Measurements from ENCODE around the gene ATP6V1G1. TPM values are rescaled to one million over a fixed set of nuclear protein-coding genes. Genes with fewer than 3 reads are reported as not detected.

ATP6V1G1 gene
- total RNA-seq, 1 experiment from 2014 or later: 119 TPM

DNA sequence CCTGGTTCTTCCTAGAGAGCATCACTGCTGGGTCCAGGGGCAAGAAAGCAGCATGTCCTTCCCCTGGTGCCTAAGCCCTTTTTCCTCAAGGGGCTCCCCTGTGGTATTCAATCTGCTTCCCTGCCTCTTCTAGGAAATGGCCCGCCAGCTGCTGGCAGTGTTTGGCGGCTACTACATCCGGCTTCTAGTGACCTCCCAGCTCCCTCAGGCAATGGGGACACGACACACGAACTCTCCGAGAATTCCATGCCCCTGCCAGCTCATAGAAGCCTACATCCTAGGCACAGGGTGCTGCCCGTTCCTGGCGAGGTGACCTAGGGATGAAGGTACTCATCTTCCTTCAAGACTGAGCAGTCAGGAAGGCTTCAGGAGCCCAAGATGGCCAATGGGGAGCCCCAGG, 55.4 kb downstream of the ATP6V1G1 start:
- no peak overlapping the region for H2BK12ac ChIP-seq (ENCODE audit: insufficient read length, low read depth, low read length)
- H2BK120ac ChIP-seq (ENCODE audit: low read depth, low read length, poor library complexity, severe bottlenecking): no peak overlapping the region
- H3K27ac Mint-ChIP-seq: no peak overlapping the region
- TF ChIP-seq, protein P1, sequence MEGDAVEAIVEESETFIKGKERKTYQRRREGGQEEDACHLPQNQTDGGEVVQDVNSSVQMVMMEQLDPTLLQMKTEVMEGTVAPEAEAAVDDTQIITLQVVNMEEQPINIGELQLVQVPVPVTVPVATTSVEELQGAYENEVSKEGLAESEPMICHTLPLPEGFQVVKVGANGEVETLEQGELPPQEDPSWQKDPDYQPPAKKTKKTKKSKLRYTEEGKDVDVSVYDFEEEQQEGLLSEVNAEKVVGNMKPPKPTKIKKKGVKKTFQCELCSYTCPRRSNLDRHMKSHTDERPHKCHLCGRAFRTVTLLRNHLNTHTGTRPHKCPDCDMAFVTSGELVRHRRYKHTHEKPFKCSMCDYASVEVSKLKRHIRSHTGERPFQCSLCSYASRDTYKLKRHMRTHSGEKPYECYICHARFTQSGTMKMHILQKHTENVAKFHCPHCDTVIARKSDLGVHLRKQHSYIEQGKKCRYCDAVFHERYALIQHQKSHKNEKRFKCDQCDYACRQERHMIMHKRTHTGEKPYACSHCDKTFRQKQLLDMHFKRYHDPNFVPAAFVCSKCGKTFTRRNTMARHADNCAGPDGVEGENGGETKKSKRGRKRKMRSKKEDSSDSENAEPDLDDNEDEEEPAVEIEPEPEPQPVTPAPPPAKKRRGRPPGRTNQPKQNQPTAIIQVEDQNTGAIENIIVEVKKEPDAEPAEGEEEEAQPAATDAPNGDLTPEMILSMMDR (conservative IDR thresholded peaks at IDR 0.05): no peak
- WGBS (ENCODE audit: extremely low coverage, insufficient read length, low lambda C conversion rate): no CpG with 5 or more reads among the region's 8 CpGs
- no peak overlapping the region for H2BK5ac ChIP-seq (ENCODE audit: insufficient read length, low read length)
- no peaks in the 10 kb centered on the region for H3K4me1 ChIP-seq (ENCODE audit: insufficient read depth, low read length)
- H3T11ph ChIP-seq (ENCODE audit: low read length): no peak overlapping the region
- no peak for DNase-seq
- no peak overlapping the region for H3K18ac ChIP-seq (ENCODE audit: insufficient read length, low read depth, low read length)
- no peak overlapping the region for H3K23ac ChIP-seq (ENCODE audit: insufficient read length, low read depth, low read length)
- no peaks in the 10 kb centered on the region for H4K20me1 ChIP-seq (ENCODE audit: control insufficient read depth, insufficient read depth, insufficient read length)
- H3K9ac ChIP-seq (ENCODE audit: extremely low read depth, insufficient read length, low read length): no peak overlapping the region
- no peaks in the 10 kb centered on the region for H3K4me1 Mint-ChIP-seq
- H2AFZ ChIP-seq (ENCODE audit: low read length): no peak overlapping the region
- no peak overlapping the region for H3K4me3 Mint-ChIP-seq
- peaks cover 2 to 4% of the 10 kb centered on the region in 2 experiments; a peak in 2 of 5 replicates for H3K9me3 Mint-ChIP-seq
- H4K5ac ChIP-seq (ENCODE audit: insufficient read length, low read depth, low read length): no peak overlapping the region
- H3K14ac ChIP-seq (ENCODE audit: insufficient read depth, low read length): no peak overlapping the region
- H4K91ac ChIP-seq (ENCODE audit: insufficient read length, low read depth, low read length): no peak overlapping the region
- H3K79me2 ChIP-seq (ENCODE audit: insufficient read depth, low read length): no peaks in the 10 kb centered on the region
- H3K27me3 ChIP-seq (ENCODE audit: insufficient read depth, low read length): no peaks in the 10 kb centered on the region
- H3K27ac ChIP-seq (ENCODE audit: insufficient read length, low read depth, low read length): no peak overlapping the region
- H3K79me1 ChIP-seq (ENCODE audit: insufficient read depth, low read depth, low read length, poor library complexity, severe bottlenecking): no peaks in the 10 kb centered on the region
- no peaks in the 10 kb centered on the region for H3K23me2 ChIP-seq (ENCODE audit: insufficient read length, low read depth, low read length, poor library complexity, severe bottlenecking)
- no peaks in the 10 kb centered on the region for H3K9me3 ChIP-seq (ENCODE audit: control insufficient read depth, low read depth, low read length)
- H3K36me3 Mint-ChIP-seq (ENCODE audit: insufficient read depth in 1 of 3, low read depth in 3 of 3): peaks cover 23 to 39% (median 30%) of the 10 kb centered on the region in 3 experiments
- no peak overlapping the region for H3K4me2 ChIP-seq (ENCODE audit: insufficient read depth, insufficient read length, low read length)
- no peak overlapping the region for H2BK20ac ChIP-seq (ENCODE audit: low read depth, low read length, poor library complexity, severe bottlenecking)
- no peak overlapping the region for H3K56ac ChIP-seq (ENCODE audit: insufficient read length, low read depth, low read length)
- no peak overlapping the region for H2AK5ac ChIP-seq (ENCODE audit: insufficient read length, low read length)
- no peak overlapping the region for H2BK15ac ChIP-seq (ENCODE audit: low read depth, low read length)
- no peak overlapping the region for H4K8ac ChIP-seq (replicated peaks; ENCODE audit: insufficient read length, low read depth, low read length)
- no peak overlapping the region for H3K4ac ChIP-seq (ENCODE audit: low read depth, low read length)
- no peaks in the 10 kb centered on the region for H3K27me3 Mint-ChIP-seq (ENCODE audit: low read depth)
